HCT116 (cell line): ENCODE data around the gene SPEN. TPM values are rescaled to one million over a fixed set of nuclear protein-coding genes. Genes with fewer than 3 reads are reported as not detected.
A peak's percentile ranks its signal among the peaks of the same experiment; 100 is the strongest.

Source experiments
- ATAC-seq: fragments of 200-7000 bp; cut with Tn5 transposase; 2 replicates; pipeline ENCODE4 v1.9.1; 2020; ENCODE audit warnings: mild to moderate bottlenecking, moderate library complexity
- BruUV-seq: library from RNA; stranded (reverse); fragments of 400-500 nt; replicated peaks from 2 replicates; lab custom pipeline; 2021; lab: Mats Ljungman, UMichigan
- CTCF ChIA-PET: fragments of 300-600 bp; sonication (Branson Sonifier 250); formaldehyde crosslinking; loops from one replicate; lab custom pipeline; 2021; ENCODE audit warnings: antibody characterized with exemption; lab: Charles Lee
- POLR2A ChIA-PET: fragments of 300-600, 350-600 bp; sonication (Branson Sonifier 250); formaldehyde crosslinking; loops from one replicate; lab custom pipeline; 2021; ENCODE audit warnings: antibody characterized with exemption; lab: Charles Lee
- RAD21 ChIA-PET, 2 experiments: fragments of 300-600 bp; sonication (Branson Sonifier 250); formaldehyde crosslinking; loops; one replicate each; lab custom pipeline; 2023; ENCODE audit warnings: low total read pairs in 2 of 2; ENCODE audit not compliant: uncharacterized antibody in 2 of 2, unreplicated experiment in 2 of 2, low non-redundant PET in 1 of 2; lab: Charles Lee
- DNase-seq: peaks from one replicate; pipeline ENCODE4 v3.0.0-alpha.2; 2010; ENCODE audit warnings: low read depth, low spot score
- H2AFZ ChIP-seq: fragments of 200-600 bp; shearing (Covaris generic), sonication (generic); 2 replicates; pipeline ENCODE4 v1.6.1; 2017; ENCODE audit warnings: low read depth, mixed run types, mixed read lengths, antibody characterized with exemption, low read length; ENCODE audit not compliant: poor library complexity, severe bottlenecking
- H3K27ac ChIP-seq: 2 replicates; pipeline ENCODE4 v1.5.1; 2012; ENCODE audit warnings: low read depth, low read length
- H3K27me3 ChIP-seq: fragments of 200-600 bp; sonication (generic); 2 replicates; pipeline ENCODE4 v1.6.1; 2016; ENCODE audit warnings: mixed run types, low read length, mixed read lengths; ENCODE audit not compliant: insufficient read depth
- H3K36me3 ChIP-seq, 2 experiments: fragments of 200-500 bp in 1 of 2; fragments of 200-600 bp in 1 of 2; sonication (Bioruptor generic) in 1 of 2; sonication (generic) in 1 of 2; 2 replicates each; pipeline versions ENCODE4 v1.5.1 to v1.6.1; 2014 to 2016; ENCODE audit warnings: low read length in 2 of 2, inconsistent platforms in 1 of 2, mixed read lengths in 1 of 2, mixed run types in 1 of 2; ENCODE audit not compliant: insufficient read depth in 2 of 2, control insufficient read depth in 1 of 2
- H3K4me1 ChIP-seq, 2 experiments: fragments of 200-600 bp in 1 of 2; sonication (generic) in 1 of 2; 2 replicates each; pipeline versions ENCODE4 v1.5.1 to v1.6.1; 2012 to 2017; ENCODE audit warnings: low read length in 2 of 2, inconsistent platforms in 1 of 2, mild to moderate bottlenecking in 1 of 2, mixed read lengths in 1 of 2, mixed run types in 1 of 2, moderate library complexity in 1 of 2; ENCODE audit not compliant: insufficient read depth in 2 of 2, control insufficient read depth in 1 of 2
- H3K4me2 ChIP-seq: fragments of 200-600 bp; sonication (generic); 2 replicates; pipeline ENCODE4 v1.6.1; 2017; ENCODE audit warnings: mixed run types, low read length, mixed read lengths
- H3K4me3 ChIP-seq, 2 experiments: fragments of 200-600 bp in 1 of 2; sonication (generic) in 1 of 2; replicated peaks in 1 of 2; 2 replicates each; pipeline ENCODE4 v1.5.1; 2011 to 2016; ENCODE audit warnings: low read length in 2 of 2, control low read depth in 1 of 2, low read depth in 1 of 2, mild to moderate bottlenecking in 1 of 2, mixed read lengths in 1 of 2, mixed run types in 1 of 2
- H3K79me2 ChIP-seq: fragments of 200-600 bp; sonication (generic); 2 replicates; pipeline ENCODE4 v1.6.1; 2017; ENCODE audit warnings: mild to moderate bottlenecking, mixed run types, low read length, moderate library complexity, mixed read lengths; ENCODE audit not compliant: insufficient read depth
- H3K9ac ChIP-seq: fragments of 200-600 bp; sonication (generic); 2 replicates; pipeline ENCODE4 v1.6.1; 2016; ENCODE audit warnings: low read length, mixed read lengths
- H3K9me2 ChIP-seq: fragments of 200-600 bp; sonication (generic), shearing (Covaris generic); 2 replicates; pipeline ENCODE4 v1.6.1; 2017; ENCODE audit warnings: mixed run types, mild to moderate bottlenecking, moderate library complexity; ENCODE audit not compliant: insufficient read depth
- H3K9me3 ChIP-seq, 2 experiments: fragments of 200-500 bp in 1 of 2; fragments of 200-600 bp in 1 of 2; sonication (Bioruptor generic) in 1 of 2; sonication (generic) in 1 of 2; 2 replicates each; pipeline ENCODE4 v1.6.1; 2014 to 2017; ENCODE audit warnings: low read length in 2 of 2, mixed read lengths in 2 of 2, inconsistent platforms in 1 of 2, low read depth in 1 of 2, mild to moderate bottlenecking in 1 of 2, mixed run types in 1 of 2, moderate library complexity in 1 of 2; ENCODE audit not compliant: control insufficient read depth in 1 of 2, insufficient read depth in 1 of 2
- H4K20me1 ChIP-seq: fragments of 200-600 bp; sonication (generic), shearing (Covaris generic); 2 replicates; pipeline ENCODE4 v1.6.1; 2017; ENCODE audit warnings: mixed run types, mild to moderate bottlenecking, moderate library complexity; ENCODE audit not compliant: insufficient read depth
- ATF3 ChIP-seq: IDR thresholded peaks from 2 replicates; pipeline ENCODE4 v1.6.1; 2012
- CBX3 ChIP-seq: IDR thresholded peaks from 2 replicates; pipeline ENCODE4 v1.6.1; 2012; ENCODE audit warnings: low read depth
- CEBPB ChIP-seq: IDR thresholded peaks from 2 replicates; pipeline ENCODE4 v1.6.1; 2012; ENCODE audit warnings: low read depth
- EGR1 ChIP-seq: IDR thresholded peaks from 2 replicates; pipeline ENCODE4 v1.6.1; 2012; ENCODE audit warnings: low read depth
- ELF1 ChIP-seq: IDR thresholded peaks from 2 replicates; pipeline ENCODE4 v1.6.1; 2012; ENCODE audit warnings: low read depth, borderline replicate concordance
- EZH2 ChIP-seq: fragments of 200-600 bp; sonication (generic); IDR thresholded peaks from 2 replicates; pipeline ENCODE4 v1.6.1; 2017; ENCODE audit warnings: antibody characterized with exemption, mixed run types
- EZH2phosphoT487 ChIP-seq: fragments of 200-600 bp; IDR thresholded peaks from 2 replicates; pipeline ENCODE4 v1.6.1; 2018; ENCODE audit warnings: antibody characterized with exemption, borderline replicate concordance
- JUND ChIP-seq: IDR thresholded peaks from 2 replicates; pipeline ENCODE4 v1.6.1; 2012
- MAX ChIP-seq: IDR thresholded peaks from 2 replicates; pipeline ENCODE4 v1.6.1; 2012
- POLR2A ChIP-seq: IDR thresholded peaks from 2 replicates; pipeline ENCODE4 v1.7.0; 2011; ENCODE audit warnings: borderline replicate concordance; ENCODE audit not compliant: insufficient read depth, insufficient read length; ENCODE audit errors: extremely low read depth
- POLR2AphosphoS5 ChIP-seq: IDR thresholded peaks from 2 replicates; pipeline ENCODE4 v1.6.1; 2011; ENCODE audit warnings: mild to moderate bottlenecking, low read depth, low read length, moderate library complexity
- RAD21 ChIP-seq: IDR thresholded peaks from 2 replicates; pipeline ENCODE4 v1.6.1; 2012; ENCODE audit warnings: low read depth, mild to moderate bottlenecking
- SP1 ChIP-seq: IDR thresholded peaks from 2 replicates; pipeline ENCODE4 v1.6.1; 2012; ENCODE audit warnings: low read depth
- TCF7L2 ChIP-seq: IDR thresholded peaks from 2 replicates; pipeline ENCODE4 v1.7.0; 2011; ENCODE audit warnings: borderline replicate concordance, inconsistent platforms; ENCODE audit not compliant: insufficient read depth, insufficient read length; ENCODE audit errors: extremely low read depth
- YY1 ChIP-seq: IDR thresholded peaks from 2 replicates; pipeline ENCODE4 v1.6.1; 2011; ENCODE audit warnings: low read length, low read depth, moderate library complexity, mild to moderate bottlenecking; ENCODE audit not compliant: insufficient replicate concordance; ENCODE audit errors: extremely low read depth
- ZBTB33 ChIP-seq: IDR thresholded peaks from 2 replicates; pipeline ENCODE4 v1.6.1; 2011; ENCODE audit warnings: mild to moderate bottlenecking, low read length, moderate library complexity; ENCODE audit not compliant: insufficient replicate concordance; ENCODE audit errors: extremely low read depth
- ZFX ChIP-seq: fragments of 450-650 bp; IDR thresholded peaks from 2 replicates; pipeline ENCODE4 v1.6.1; 2017
- ZNF274 ChIP-seq: fragments of 200-500 bp; sonication (Bioruptor generic); IDR thresholded peaks from 2 replicates; pipeline ENCODE4 v1.6.1; 2014; ENCODE audit warnings: mild to moderate bottlenecking, low read depth, low read length, inconsistent platforms
- intact Hi-C: fragments of 100-400 bp; cut with micrococcal nuclease; formaldehyde crosslinking; loops from 2 replicates; pipeline ENCODE4 v1.10.0; 2022
- total RNA-seq: library from RNA; stranded (reverse); gene quantifications from one replicate; pipeline ENCODE4 v1.2.1, GENCODE V29; 2021; ENCODE audit not compliant: unreplicated experiment

The SPEN gene
- total RNA-seq, 1 experiment from 2014 or later = 58.6 TPM

GRCh38 chr1:15959424-15959823 lies 111.9 kb downstream of the SPEN start:
- BruUV-seq = no TSS peak
- no peaks in the 10 kb centered on the region for H4K20me1 ChIP-seq
- intact Hi-C loops = no loop called here

More at GRCh38 chr1:15959424-15959823, 111.9 kb downstream of the SPEN start:
- POLR2A ChIA-PET = no interaction called here
- RAD21 ChIA-PET = interaction anchor here in 1 of 2 experiments (0.6 kb wide), 1 partner anchor 241 kb away, joined by 4 read pairs; no protein-coding TSS in a partner anchor
- TF ChIP-seq MAX = no peak
- no peak for TF ChIP-seq EZH2
- no peak for TF ChIP-seq SP1
- no peak for TF ChIP-seq CBX3
- TF ChIP-seq POLR2A = no peak
- TF ChIP-seq EGR1 = no peak
- TF ChIP-seq ZNF274 = no peak
- no peak for TF ChIP-seq ZFX
- TF ChIP-seq RAD21 = no peak
- TF ChIP-seq TCF7L2 = no peak
- TF ChIP-seq ATF3 = no peak
- no peak for TF ChIP-seq EZH2phosphoT487
- TF ChIP-seq POLR2AphosphoS5 = no peak
- TF ChIP-seq ZBTB33 = no peak
- no peak for TF ChIP-seq YY1
- no peak for TF ChIP-seq JUND
- TF ChIP-seq ELF1 = no peak
- TF ChIP-seq CEBPB = no peak
- peaks cover 26% of the 10 kb centered on the region for H3K79me2 ChIP-seq
- H3K27me3 ChIP-seq = no peaks in the 10 kb centered on the region
- no peak overlapping the region for H3K9ac ChIP-seq
- no peak overlapping the region for H2AFZ ChIP-seq
- no peaks in the 10 kb centered on the region for H3K36me3 ChIP-seq
- ATAC-seq (peak; percentile 47; the same call in 1 of the 2 replicates), DNase-seq (no peak)
- no peak overlapping the region for H3K27ac ChIP-seq
- H3K9me3 ChIP-seq = no peaks in the 10 kb centered on the region
- peaks cover 0 to 10% of the 10 kb centered on the region in 2 experiments; a peak in 2 of 4 replicates for H3K4me1 ChIP-seq
- no peaks in the 10 kb centered on the region for H3K9me2 ChIP-seq
- no peak overlapping the region for H3K4me3 ChIP-seq
- H3K4me2 ChIP-seq = no peak overlapping the region
- CTCF ChIA-PET = interaction anchor here (1.0 to 1.4 kb wide), 2 partner anchors 145 to 167 kb away, joined by 4 to 7 read pairs; no protein-coding TSS in a partner anchor
